Activated CD8-positive, alpha-beta memory T cell treated with anti-CD3 and anti-CD28 coated beads, Interleukin-2, amount 50 U/mL, for 48 hours (primary cell): Measurements from ENCODE around the gene HKDC1.
"Not testable (repeated sequence)": the region's sequence is repeated elsewhere in the genome, so short reads cannot be mapped to it uniquely, and the experiment has no call there.

Experiments used
- DNase-seq: peaks from one replicate; pipeline ENCODE4 v3.0.0-alpha.2; 2020

The HKDC1 gene

DNA sequence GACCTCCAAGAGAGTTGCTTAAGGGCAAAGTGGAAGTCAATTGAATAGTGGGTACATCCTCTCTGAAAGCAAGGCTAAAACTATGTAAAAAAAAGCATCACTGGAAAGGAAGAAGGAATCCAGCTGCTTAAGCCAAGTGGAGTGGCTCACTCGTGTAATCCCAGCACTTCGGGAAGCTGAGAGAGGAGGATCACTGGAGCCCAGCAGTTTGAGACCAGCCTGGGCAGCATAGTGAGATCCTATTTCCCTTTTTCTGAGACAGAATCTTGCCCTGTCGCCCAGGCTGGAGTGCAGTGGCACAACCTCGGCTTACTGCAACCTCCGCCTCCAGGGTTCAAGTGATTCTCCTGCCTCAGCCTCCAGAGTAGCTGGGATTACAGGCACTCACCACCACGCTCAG is 64.3 kb downstream of the HKDC1 start:
- not testable (repeated sequence) for DNase-seq

DNA sequence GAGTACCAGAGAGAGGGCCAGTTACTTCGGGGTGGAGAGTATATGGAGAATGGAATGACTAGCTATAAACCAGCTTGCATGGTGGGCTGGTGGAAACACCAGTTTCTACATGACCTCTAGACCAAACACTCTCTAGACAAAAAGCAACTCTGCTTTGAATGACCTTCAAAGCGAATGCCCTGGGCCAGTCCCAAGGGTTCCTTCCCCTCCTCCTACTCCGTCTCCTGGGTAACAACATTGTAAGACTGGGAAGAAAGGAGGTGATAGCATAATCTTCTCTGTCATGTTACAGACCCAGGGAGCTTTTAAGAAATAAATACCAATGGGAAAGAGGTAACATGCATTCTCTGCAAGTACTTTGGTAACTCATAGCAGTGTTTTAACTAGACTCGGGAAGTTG is 65.6 kb downstream of the HKDC1 start:
- DNase-seq = no peak

DNA sequence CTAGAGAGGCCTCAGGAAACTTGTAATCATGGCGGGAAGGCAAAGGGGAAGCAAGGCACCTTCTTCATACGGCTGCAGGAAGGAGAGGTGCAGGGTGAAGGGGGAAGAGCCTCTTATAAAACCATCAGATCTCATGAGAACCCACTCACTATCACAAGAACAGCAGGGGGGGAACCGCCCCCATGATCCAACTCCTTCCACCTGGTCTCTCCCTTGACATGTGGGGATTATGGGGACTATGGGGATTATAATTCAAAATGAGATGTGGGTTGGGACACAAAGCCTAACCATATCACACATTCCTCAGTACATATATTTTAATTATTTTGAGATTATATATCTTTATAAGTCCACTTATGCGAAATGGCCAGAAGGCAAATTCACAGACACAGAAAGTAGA is 67.0 kb downstream of the HKDC1 start:
- DNase-seq = no peak

DNA sequence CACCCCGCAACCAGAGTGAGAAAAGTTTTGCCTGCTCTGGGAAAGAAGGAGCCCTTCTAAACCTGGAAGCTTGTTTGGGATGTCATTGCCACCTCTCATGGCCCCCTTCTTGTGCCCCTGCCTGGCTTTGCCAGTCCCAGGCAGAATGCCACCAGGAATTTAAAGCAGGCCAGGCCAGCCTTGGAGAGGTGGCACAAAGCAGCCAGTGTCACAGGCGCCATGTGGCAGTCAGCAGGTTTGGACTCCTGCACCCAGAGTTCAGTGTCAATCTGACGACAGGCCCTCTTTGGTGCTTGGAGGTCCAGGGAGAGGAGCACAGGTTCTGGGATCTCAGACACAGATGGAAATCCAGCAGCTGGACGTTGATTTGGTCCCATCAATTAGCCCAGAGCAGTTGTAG is 70.9 kb downstream of the HKDC1 start:
- DNase-seq = no peak

DNA sequence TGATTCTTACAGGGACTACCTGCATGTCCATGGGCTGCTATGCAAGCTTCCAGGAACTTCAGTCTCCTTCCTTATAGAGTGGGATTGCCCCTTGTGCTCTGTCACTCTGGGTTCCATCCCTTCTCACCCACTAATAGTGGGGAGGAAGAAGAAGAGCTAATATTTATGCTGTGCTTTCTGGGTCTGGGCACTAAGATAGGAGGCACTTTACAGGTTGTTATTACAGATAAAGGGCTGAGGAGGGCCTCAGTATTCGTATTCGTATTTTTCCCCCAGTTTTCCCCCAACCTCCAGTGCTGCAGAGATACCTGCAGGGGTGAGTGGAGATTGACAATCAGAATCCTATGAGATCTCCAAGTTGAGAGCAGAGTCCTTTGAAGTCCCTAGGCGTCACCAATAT is 72.3 kb downstream of the HKDC1 start:
- DNase-seq = no peak

DNA sequence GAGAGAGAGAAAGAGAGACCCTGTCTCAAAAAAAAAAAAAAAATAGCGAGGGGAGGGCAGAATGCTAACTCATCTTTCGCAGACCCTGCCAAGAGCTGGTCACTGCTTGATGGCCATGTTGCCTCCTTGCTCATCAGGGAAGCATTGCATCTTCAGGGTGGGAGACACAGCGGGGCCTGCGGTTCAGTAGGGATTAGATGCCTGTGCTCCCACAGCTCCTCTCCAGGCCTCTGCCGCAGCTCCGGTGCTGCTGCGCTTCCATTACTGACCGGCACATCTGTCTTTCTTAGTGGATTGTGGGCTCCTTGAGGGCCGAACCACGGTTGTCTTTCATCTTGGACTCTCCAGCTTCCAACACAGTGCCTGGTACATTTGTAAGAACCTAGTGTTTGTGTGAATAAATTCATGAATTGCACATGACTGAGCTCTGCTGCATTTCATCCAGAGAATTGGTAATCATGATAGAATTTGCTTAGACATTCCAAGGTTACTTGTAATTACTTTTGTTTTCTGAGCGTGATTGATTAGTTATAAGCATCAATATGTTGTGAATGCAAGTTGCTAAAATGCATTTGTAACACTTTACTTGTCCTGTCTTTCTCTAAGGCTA is 75.0 kb downstream of the HKDC1 start:
- no peak for DNase-seq

DNA sequence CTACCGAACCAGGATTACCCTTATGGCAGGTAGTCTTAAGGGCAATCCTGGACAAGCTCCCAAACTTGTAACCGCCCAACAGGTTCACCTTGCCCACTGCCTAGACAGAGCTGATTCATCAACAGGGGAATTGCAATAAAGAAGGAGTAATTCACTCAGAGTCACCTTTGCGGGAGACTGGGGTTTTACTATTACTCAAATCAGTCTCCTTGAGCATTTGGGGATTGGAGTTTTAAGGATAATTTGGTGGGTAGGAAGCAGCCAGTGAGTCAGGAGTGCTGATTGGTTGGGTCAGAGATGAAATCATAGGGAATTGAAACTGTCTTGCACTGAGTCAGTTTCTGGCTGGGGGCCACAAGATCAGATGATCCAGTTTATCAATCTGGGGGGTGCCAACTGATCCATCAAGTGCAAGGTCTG is 83.5 kb downstream of the HKDC1 start:
- no peak for DNase-seq

DNA sequence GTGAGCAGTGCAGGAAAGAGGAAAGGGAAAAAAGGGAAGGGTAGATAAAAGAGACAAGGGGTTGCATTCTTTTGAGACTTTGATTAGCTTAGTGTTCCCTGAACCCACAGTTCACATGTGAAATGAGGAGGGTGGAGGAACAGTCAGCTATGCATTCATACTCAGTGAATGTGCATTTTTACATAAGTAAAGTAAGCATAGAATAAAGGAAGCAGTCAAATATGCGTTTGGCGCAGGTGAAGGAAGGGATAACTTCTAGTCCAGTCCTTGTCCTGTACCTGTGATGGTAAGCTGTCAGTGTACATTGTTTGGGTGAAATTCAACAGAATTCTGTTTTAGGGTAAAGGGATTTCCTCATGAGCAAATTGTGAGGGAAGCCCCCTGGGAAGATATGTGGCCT is 86.3 kb downstream of the HKDC1 start:
- DNase-seq = no peak

DNA sequence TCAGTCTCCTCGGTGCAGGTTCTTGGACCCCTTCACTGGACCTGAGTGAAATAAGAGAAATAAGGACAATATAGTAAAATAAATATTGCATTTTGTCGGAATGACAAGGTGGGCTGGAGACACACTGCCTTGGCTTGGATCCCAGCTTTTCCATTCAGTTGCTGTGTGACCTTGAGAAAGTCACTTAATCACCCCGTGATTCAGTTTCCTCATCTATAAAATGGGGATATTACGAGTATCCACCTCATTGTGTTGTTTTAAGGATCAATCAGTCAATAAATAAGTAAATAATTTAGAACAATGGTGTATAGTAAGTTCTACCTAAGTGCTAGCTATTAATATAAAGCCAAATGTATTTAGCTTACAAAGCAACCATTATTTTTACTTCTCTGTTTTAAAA is 87.3 kb downstream of the HKDC1 start:
- DNase-seq = no peak

DNA sequence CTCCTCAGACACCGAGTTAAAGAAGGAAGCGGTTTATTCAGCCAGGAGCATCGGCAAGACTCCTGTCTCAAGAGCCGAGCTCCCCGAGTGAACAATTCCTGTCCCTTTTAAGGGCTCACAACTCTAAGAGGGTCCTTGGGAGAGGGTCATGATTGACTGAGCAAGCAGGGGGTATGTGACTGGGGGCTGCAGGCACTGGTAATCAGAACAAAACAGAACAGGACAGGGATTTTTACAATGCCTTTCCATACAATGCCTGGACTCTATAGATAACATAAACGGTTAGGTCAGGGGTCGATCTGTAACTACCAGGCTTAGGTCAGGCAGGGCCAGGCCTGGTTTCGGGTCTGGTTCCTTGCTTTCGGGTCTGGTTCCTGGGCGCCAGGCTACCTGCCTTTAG is 88.2 kb downstream of the HKDC1 start:
- not testable (repeated sequence) for DNase-seq

DNA sequence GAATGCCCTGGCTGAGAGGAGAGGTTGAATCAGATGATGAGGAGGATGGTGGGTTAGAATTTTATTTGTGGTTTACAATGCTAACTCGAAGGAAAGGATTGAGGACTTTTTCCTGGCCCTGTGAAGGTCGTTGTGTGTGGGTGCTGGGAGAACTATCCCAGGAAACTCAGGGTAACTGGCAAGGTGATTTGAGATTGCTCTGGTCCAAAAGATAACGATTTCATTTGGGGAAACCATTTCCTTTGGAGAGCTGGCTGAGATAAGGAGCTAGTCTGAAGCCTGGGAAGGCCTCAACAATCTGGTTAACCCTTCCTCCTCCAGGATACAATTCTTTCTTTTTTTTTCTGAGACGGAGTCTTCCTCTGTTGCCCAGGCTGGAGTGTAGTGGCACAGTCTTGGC is 91.2 kb downstream of the HKDC1 start:
- DNase-seq = no peak

DNA sequence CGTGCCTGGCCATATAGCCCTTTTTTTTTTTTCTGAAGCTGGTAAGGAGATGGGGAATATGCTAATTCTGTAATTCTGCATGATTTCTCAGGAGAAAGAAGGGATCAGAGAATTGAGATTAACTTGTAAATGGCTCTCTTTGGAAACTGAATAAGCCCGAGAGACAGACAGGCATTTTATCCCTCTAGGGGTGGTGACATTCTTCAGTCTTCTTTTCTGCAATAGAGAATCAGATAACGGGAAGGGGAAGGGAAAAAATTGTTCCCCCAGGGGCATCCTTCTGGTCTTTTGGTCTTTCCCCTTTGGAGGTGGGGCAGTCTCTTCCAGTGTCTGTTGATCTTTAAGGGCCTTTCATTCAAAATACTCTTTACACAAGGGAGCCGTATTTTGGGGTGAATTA is 92.4 kb downstream of the HKDC1 start:
- DNase-seq = no peak

DNA sequence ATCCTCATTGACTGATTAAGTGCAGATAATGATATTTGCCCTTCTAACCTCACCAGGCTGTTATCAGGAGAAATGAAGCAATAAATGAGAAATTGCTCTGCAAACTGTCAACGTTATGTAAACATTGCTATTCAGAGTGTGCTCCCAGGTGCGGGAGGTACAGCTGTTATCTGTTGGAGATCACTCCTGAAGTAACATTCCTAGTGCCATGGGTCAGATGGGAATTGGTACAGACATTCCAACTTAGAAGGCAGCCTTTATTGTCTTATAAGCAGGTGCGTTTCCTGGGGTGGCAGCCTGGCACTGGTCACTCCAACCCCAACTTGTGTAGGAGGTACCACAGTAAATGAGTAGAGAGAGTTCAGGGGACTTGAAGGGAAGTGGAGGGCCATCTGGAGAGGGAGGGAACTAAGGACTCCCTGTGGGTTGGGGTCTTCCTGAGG is 95.0 kb downstream of the HKDC1 start:
- no peak for DNase-seq

DNA sequence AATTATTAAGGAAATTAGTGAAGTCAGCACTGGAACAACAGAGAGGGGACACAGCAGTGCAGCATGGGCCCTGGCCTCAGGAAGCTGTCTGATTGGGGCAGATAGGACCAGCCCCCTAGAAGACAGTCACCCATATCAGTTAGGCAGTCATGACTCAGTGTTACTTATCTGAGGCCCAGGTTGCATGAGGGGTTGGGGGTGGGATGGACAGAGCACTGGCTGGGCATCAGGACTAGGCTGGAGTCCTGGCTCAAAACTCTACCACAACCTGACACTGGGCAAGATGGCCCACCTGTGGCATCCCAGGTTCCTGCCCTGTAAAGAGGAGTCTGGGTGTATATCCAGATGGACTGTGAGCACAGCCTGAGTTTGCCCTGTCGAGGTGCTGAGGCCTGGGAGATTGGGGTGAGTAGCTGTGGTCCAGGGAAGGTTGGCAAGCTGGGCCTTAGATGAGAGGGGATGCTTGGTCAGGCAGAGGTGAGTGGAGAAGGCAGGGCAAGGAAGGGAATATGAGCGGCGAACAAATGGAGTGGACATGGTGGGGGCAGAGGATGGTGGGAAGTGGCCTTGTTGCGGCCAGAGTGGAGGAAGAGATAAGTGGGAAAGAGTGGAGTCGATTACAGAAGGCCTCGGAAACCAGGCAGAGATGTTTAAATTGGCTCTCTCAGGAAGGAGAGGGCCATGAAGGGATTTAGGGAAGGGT is 95.6 kb downstream of the HKDC1 start:
- no peak for DNase-seq

DNA sequence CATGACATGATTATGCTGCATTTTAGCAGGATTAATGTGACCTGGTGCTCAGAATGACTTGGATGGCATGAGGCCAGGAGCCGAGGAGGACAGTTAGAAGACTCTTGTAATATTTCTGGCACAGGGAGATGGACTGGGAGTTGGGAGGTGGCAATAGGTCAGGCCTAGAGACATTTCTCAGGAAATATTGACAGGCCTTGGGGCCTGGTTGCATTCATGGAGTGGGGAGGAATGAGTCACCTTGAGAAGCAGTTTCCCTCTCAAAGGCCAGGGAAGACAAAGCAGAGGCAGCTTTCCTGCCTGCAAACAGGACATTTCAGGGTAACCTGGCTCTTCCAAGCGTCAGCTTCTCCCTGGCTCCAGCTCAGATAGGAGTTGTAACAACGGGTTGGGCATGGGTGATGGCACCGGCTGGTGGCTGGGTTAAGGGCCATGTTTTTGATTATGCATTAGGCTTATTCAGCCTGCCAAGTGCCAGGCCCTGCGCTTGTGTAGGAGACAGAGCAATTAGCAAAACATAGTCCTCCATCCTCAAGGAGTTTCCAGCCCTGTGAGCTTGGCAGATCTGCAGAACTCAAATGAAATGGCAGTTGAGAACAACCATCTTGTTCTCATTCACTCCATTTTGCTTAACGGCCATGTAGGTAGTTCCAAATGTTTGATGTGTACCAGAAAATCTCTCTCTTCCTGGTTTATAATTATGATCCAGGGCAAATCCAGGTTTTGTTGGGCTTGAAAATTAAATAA is 96.4 kb downstream of the HKDC1 start:
- DNase-seq = no peak
